ENCODE measurements around the gene ZIC1.

GRCh38 chr3:147423537-147423797, 14.3 kb downstream of the ZIC1 start:
- TF ChIP-seq CTCF (IDR thresholded peaks at IDR 0.05) (no peak), POLR2A (IDR thresholded peaks at IDR 0.05) (no peak)
